GM12892 (cell line): Measurements from ENCODE around the gene EMILIN2. TPM values are rescaled to one million over a fixed set of nuclear protein-coding genes. Genes with fewer than 3 reads are reported as not detected.
A peak's percentile ranks its signal among the peaks of the same experiment; 100 is the strongest.
"Not testable (repeated sequence)": the region's sequence is repeated elsewhere in the genome, so short reads cannot be mapped to it uniquely, and the experiment has no call there.

ENCODE experiments used
- DNase-seq: peaks from one replicate; pipeline ENCODE4 v3.0.0; 2011; ENCODE audit not compliant: insufficient read length
- FAIRE-seq: peaks from 2 replicates; lab custom pipeline; 2011; peaks lifted over from hg19 to GRCh38; lab: Jason Lieb, UNC
- POLR2A ChIP-seq: IDR thresholded peaks from 2 replicates; pipeline ENCODE4 v1.6.1; 2011; ENCODE audit warnings: low read depth, low read length, control low read depth
- POLR2AphosphoS5 ChIP-seq: IDR thresholded peaks from 2 replicates; pipeline ENCODE4 v1.6.1; 2011; ENCODE audit warnings: low read depth, low read length, control low read depth
- TAF1 ChIP-seq: IDR thresholded peaks from 2 replicates; pipeline ENCODE4 v1.6.1; 2011; ENCODE audit warnings: low read depth, mild to moderate bottlenecking, control low read depth, low read length, borderline replicate concordance
- polyA plus RNA-seq: library from polyadenylated mRNA; unstranded; fragments of >200 nt; gene quantifications from one replicate; pipeline ENCODE4 v1.2.1, GENCODE V29; 2012; ENCODE audit warnings: missing spikeins, inconsistent platforms; ENCODE audit not compliant: missing spikeins

EMILIN2 gene
- polyA plus RNA-seq, result 3.8 TPM

DNA sequence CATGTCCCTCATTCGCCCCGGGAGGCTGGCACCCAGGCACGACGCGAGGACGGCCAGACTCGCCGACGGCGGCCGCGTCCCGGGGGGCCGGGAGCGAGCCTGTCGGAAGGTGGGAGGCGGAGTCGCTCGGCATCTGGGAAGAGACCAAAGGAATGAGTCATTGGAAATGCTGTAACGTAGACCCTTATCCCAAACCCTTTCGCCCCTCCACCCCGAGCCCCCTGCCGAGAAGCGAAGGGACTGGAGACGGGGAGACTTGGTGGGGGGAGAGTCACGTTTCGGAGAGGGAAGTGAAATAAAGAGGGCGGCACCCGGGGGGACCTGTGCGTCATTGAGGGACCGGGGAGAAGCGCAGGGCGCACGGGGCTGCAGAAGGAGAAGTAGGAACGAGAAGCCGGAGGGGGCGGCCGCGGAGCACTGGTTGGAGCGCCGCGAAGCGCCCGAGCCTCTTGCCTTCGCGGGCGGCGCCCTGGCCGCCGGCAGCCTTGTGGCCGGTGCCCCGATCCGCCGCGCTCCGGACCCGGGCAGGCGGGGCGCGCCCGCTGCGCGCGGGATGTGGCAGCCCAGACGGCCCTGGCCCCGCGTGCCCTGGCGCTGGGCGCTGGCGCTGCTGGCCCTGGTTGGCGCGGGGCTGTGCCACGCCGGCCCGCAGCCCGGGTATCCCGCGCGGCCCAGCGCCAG, at the start of gene EMILIN2:
Gene EMILIN2, plus strand, starts transcription at position 371 of the 681 bp plus-strand sequence. Its CDS starts 183 bp downstream, at position 554.
- TF ChIP-seq POLR2AphosphoS5 (no peak), TAF1 (no peak), POLR2A (no peak)
- FAIRE-seq (no peak), DNase-seq (peak; percentile 47)

GRCh38 chr18:2797951-2798350, 48.9 kb upstream of the EMILIN2 start:
- FAIRE-seq (peak; percentile 30), DNase-seq (no peak)
- TF ChIP-seq POLR2A (no peak), TAF1 (no peak), POLR2AphosphoS5 (no peak)

GRCh38 chr18:2799369-2799768, 47.4 kb upstream of the EMILIN2 start:
- FAIRE-seq (peak; percentile 30), DNase-seq (no peak)
- no peak for TF ChIP-seq POLR2AphosphoS5
- no peak for TF ChIP-seq POLR2A
- TF ChIP-seq TAF1, result no peak

DNA sequence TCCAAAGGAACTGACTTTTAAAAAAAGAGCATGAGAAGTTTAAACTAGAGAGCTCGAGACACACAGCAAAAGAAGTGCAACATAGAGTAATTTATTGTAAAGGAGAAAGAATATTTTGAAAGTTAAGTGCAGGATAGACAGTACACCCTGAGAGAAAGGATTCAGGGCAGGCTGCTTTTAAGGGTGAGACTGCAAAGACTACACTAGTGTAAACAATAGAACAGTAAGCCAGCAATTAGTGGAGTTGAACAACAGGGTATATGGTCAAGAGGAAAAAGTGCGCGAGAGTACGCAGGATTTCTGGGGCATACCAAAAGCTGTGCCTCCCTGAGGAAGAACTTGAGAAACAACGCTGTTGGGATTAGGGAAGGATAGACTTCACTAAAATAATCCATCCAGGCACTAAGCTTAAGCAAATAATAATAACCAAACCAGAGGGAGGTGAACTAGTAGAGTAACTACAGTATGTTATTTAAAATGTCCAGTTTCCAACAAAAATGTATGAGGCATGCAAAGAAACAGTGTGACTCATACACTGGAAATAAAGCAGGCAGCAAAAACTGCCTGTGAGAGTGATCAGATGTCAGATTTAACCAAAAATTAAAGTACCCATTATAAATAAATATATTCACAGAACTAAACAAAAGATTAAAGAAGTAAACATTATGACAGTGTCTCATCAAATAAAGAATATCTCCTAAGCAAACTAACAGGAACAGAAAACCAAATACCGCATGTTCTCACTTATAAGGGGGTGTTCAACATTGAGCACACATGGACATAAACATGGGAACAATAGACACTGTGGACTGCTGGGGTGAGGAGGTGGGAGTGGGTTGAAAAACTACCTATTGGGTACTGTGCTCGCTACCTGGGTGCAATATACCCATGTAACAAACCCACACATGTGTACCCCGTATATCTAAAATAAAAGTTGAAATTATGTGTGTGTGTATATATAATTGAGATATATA, 40.5 kb upstream of the EMILIN2 start:
- no peak for TF ChIP-seq POLR2AphosphoS5
- no peak for TF ChIP-seq TAF1
- TF ChIP-seq POLR2A, result no peak
- FAIRE-seq (peak; percentile 33), DNase-seq (no peak)

DNA sequence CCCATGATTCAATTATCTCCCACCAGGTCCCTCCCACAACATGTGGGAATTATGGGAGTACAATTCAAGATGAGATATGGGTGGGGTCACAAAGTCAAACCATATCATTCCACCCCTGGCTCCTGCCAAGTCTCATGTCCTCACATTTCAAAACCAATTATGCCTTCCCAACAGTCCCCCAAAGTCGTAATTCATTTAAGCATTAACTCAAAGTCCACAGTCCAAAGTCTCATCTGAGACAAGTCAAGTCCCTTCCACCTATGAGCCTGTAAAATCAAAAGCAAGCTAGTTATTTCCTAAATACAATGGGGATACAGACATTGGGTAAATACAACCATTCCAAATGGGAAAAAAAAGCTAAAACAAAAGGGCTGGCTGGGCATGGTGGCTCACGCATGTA, 38.2 kb upstream of the EMILIN2 start:
- not testable (repeated sequence) for FAIRE-seq, DNase-seq

DNA sequence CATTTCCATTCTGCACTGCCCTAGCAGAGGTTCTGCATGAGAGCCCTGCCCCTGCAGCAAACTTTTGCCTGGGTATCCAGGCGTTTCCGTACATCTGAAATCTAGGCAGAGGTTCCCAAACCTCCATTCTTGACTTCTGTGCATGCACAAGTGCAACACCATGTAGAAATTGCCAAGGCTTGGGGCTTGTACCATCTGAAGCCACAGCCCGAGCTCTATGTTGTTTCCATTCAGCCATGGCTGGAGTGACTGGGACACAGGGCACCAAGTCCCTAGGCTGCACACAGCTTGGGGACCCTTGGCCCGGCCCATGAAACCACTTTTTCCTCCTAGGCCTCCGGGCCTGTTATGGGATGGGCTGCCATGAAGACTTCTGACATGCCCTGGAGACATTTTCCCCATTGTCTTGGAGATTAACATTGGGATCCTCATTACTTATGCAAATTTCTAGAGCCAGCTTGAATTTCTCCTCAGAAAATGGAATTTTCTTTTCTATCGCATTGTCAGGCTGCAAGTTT, 37.1 kb upstream of the EMILIN2 start:
- not testable (repeated sequence) for FAIRE-seq, DNase-seq

DNA sequence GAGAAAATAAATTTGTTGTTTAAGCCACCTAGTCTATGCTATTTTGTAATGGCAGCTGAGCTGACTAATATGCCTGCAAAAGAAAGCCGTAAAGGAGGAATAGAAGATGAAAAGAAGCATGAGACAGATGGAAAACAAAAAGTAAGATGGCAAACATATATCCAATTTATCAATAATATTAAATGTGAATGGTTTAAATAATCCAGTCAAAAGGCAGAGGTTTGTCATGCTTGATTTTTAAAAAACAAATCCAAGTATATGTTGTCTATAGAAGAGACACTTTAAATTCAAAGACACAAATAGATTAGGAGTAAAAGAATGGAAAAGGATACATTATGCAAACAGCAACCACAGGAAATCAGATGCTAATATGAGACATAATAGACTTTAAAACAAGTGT, 35.4 kb upstream of the EMILIN2 start:
- no peak for DNase-seq
- no peak for FAIRE-seq
- TF ChIP-seq POLR2AphosphoS5 (no peak), POLR2A (no peak), TAF1 (no peak)

GRCh38 chr18:2814928-2815327, 31.9 kb upstream of the EMILIN2 start:
- FAIRE-seq (no peak), DNase-seq (no peak)
- TF ChIP-seq POLR2AphosphoS5, result no peak

DNA sequence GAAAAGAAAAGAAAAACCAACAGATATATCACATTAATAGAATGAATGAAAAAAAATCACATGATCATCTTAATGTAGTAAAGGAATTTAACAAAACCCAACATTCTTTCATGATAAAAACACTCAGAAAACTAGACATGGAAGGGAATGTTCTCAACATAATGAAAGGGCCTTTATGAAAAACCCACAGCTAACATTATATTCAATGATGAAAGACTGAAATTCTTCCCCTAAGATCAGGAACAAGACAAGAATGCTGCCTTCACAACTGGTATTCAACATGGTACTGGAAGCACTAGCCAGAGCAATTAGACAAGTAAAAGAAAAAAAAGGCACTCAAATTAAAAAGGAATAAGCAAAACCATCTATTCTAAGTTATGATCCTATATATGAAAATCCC, 28.5 kb upstream of the EMILIN2 start:
- FAIRE-seq (no peak), DNase-seq (no peak)
- TF ChIP-seq TAF1 (no peak), POLR2A (no peak), POLR2AphosphoS5 (no peak)

DNA sequence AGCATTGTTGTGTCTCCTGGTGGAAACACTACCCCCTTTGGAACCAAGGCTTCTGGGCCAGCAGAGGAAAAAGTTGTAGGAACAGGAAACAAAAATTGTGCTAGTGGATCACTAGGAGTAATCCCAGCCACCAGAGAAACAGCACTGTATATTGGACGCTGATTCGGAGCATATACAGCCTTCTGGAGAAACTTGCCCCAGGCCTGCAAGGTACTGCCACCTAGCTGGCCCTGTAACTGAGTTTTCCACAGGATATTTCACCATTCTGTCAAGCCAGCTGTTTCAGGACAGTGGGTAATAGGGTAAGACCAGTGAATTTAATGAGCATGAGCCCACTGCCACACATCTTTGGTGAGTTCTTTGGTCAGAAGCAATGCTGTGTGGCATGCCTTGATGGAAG, 25.1 kb upstream of the EMILIN2 start:
- TF ChIP-seq TAF1 (no peak), POLR2AphosphoS5 (no peak), POLR2A (no peak)
- no peak for DNase-seq
- FAIRE-seq, result no peak

GRCh38 chr18:2822213-2822921, 24.4 kb upstream of the EMILIN2 start:
- FAIRE-seq, result no peak
- TF ChIP-seq POLR2AphosphoS5 (no peak), POLR2A (no peak), TAF1 (no peak)
- no peak for DNase-seq
